Fibroblast of pulmonary artery (primary cell): Measurements from ENCODE around the gene SNRPA.
"Not testable (repeated sequence)": the region's sequence is repeated elsewhere in the genome, so short reads cannot be mapped to it uniquely, and the experiment has no call there.

ENCODE experiments used
- DNase-seq: peaks from one replicate; pipeline ENCODE4 v3.0.0-alpha.2; 2010; ENCODE audit warnings: low read depth
- H3K4me3 ChIP-seq: replicated peaks from 2 replicates; pipeline ENCODE4 v1.5.1; 2011; ENCODE audit warnings: low read depth, mild to moderate bottlenecking, control low read depth, low read length, moderate library complexity
- TF ChIP-seq, protein P1 (sequence below): IDR thresholded peaks from 2 replicates; pipeline ENCODE4 v1.5.1; 2011; ENCODE audit warnings: mild to moderate bottlenecking, control low read depth, low read length, inconsistent platforms; ENCODE audit errors: missing control alignments

SNRPA gene

DNA sequence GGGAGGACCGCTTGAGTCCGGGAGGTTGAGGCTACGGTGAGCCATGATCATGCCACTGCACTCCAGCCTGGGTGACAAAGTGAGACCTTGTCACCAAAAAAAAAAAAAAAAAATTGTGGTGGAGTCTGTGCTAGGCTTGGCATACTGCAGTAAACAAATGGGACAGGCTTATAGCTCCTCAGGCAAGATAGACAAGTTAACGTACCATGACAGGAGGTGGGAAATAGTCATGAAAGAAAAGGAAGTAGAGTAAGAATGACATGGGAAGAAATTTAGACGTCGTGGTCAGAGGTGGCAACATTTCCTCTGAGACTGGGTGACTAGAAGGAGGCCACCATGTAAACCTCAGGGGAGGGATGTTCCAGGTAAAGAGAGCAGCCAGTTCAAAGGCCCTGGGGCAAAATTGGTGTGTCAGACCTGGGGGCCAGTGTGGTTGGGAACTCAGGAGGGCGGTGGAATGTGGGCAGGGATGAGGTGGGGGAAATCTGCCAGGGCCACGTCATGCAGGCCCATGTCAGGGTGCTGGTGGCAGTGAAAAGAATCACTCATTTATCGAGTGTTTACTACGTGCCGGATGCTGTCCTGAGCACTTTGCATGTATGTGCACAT is 5.6 kb downstream of the SNRPA start:
- H3K4me3 ChIP-seq, result no peak overlapping the region
- DNase-seq, result no peak
- TF ChIP-seq, protein P1, sequence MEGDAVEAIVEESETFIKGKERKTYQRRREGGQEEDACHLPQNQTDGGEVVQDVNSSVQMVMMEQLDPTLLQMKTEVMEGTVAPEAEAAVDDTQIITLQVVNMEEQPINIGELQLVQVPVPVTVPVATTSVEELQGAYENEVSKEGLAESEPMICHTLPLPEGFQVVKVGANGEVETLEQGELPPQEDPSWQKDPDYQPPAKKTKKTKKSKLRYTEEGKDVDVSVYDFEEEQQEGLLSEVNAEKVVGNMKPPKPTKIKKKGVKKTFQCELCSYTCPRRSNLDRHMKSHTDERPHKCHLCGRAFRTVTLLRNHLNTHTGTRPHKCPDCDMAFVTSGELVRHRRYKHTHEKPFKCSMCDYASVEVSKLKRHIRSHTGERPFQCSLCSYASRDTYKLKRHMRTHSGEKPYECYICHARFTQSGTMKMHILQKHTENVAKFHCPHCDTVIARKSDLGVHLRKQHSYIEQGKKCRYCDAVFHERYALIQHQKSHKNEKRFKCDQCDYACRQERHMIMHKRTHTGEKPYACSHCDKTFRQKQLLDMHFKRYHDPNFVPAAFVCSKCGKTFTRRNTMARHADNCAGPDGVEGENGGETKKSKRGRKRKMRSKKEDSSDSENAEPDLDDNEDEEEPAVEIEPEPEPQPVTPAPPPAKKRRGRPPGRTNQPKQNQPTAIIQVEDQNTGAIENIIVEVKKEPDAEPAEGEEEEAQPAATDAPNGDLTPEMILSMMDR, result no peak

DNA sequence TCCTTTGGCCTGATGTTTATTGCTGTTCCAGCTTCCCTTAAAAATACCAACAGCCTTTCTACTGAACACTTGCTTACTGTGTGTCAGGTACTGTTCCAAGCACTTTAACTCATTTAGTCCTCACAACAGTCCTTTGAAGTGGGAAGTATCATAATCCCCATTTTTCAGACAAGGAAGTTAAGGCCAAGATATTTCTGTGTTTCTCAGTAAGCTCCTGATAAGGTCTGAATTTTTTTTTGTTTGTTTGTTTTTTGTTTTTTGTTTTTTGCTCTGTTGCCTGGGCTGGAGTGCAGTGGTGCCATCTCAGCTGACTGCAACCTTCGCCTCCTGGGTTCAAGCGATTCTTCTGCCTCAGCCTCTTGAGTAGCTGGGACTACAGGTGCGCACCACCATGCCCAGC is 7.5 kb downstream of the SNRPA start:
- no peak overlapping the region for H3K4me3 ChIP-seq
- no peak for DNase-seq
- TF ChIP-seq, protein P1, result no peak

DNA sequence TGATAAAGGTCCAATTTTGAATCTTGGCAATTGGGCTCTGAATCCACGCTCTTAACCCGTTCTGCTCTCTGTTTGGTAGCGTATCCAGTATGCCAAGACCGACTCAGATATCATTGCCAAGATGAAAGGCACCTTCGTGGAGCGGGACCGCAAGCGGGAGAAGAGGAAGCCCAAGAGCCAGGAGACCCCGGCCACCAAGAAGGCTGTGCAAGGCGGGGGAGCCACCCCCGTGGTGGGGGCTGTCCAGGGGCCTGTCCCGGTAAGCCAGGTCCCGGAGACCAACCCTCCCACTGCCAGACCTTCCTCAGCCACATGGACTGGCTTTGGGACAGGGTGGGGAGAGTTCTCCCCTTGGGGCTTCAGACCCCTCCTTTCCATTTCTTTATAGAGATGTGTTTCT is 8.3 kb downstream of the SNRPA start:
- no peak overlapping the region for H3K4me3 ChIP-seq
- TF ChIP-seq, protein P1, result no peak
- no peak for DNase-seq

DNA sequence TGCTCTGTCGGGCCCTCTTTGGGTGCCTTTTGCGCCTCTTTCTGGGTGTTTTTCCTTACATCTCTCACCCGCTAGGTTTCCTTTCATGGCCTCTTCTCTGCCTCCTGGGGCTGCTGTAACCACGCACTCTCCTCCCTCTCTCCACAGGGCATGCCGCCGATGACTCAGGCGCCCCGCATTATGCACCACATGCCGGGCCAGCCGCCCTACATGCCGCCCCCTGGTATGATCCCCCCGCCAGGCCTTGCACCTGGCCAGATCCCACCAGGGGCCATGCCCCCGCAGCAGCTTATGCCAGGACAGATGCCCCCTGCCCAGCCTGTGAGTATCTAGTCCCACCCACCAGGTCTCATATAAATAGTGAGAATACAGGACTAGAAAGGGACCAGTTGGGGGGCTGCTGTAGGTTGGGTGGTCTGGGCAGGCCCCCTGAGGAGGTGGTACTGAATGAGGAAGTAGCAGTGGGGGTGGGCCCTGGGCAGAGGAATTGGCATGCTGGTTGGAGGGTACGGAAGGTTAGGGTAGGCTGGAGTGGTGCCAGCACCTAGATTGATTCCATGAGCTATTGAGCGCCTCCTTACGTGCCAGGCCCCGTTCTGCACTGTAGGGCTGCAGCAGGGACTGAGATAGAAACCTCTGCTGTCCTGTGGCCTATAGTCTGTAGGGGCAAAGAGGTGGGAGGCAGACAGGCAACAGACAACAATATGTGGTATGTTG is 11.9 kb downstream of the SNRPA start:
- H3K4me3 ChIP-seq, result no peak overlapping the region
- TF ChIP-seq, protein P1, result no peak
- no peak for DNase-seq

DNA sequence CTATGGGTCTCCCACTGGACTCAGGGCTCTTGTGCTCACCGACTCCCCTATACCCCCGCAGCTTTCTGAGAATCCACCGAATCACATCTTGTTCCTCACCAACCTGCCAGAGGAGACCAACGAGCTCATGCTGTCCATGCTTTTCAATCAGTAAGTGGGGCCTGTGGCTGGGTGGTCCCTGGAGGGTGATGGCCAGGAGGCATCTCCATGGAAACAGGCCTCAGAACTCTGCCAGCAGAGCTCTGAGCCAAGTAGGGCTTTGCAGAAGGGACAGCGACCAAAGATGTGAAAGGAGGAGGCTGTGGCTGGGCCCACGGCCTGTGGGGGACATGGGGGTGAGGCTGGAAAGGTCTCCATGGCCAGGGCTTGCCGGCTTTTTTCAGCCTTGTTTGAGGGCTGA is 12.5 kb downstream of the SNRPA start:
- H3K4me3 ChIP-seq, result no peak overlapping the region
- TF ChIP-seq, protein P1, result no peak
- no peak for DNase-seq

DNA sequence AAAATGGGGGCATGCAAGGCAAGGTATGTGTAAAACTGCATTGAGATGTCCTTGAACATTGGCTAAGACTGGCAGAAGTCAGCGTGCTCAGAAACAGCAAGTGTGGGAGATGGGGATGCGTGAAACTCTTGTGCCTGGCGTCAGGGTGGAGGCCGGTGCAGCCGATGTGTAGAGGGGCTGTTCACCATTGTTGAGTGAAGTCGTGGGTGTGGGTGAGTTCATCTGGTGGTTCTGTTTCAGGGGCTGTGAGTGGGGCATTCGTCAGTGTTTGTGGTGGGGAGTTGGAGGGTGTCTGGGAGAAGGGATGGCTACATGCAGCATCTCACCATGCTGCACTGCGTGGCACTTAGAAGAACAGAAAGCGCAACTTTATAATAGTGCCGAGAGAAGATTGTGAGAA is 13.0 kb downstream of the SNRPA start:
- H3K4me3 ChIP-seq, result no peak overlapping the region
- no peak for DNase-seq
- TF ChIP-seq, protein P1, result no peak

DNA sequence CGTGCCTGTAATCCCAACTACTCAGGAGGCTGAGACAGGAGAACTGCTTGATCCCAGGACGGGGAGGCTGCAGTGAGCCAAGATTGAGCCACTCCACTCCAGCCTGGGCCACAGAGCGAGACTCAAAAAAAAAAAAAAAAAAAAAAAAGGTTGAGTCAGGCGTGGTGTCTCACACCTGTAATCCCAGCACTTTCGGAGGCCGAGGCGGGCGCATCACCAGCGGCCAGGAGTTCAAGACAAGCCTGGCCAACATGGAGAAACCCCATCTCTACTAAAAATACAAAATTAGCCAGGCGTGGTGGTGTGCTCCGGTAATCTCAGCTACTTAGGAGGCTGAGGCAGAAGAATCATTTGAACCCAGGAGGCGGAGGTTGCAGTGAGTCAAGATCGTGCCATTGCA is 15.4 kb downstream of the SNRPA start:
- not testable (repeated sequence) for DNase-seq, H3K4me3 ChIP-seq
